Stimulated activated effector memory CD8-positive, alpha-beta T cell treated with anti-CD3 and anti-CD28 coated beads, Interleukin-12 subunit alpha, Interleukin-12 subunit beta, amount 100 ng/mL, for 72 hours (primary cell): Measurements from ENCODE around the gene PCBP3.
A peak's percentile ranks its signal among the peaks of the same experiment; 100 is the strongest.
"Not testable (repeated sequence)": the region's sequence is repeated elsewhere in the genome, so short reads cannot be mapped to it uniquely, and the experiment has no call there.

Experiments
- ATAC-seq: fragments of 150-1000 bp; cut with Tn5 transposase; 2 replicates; pipeline ENCODE4 v1.10.0; 2021
- DNase-seq, 2 donors: peaks; one replicate each; pipeline ENCODE4 v3.0.0; 2021 to 2022; ENCODE audit warnings: low spot score in 2 of 2
- H3K27ac Mint-ChIP-seq: one replicate; pipeline ENCODE4 v1.8.0; 2022; ENCODE audit warnings: mild to moderate bottlenecking, mixed read lengths
- H3K36me3 Mint-ChIP-seq: one replicate; pipeline ENCODE4 v1.8.0; 2022; ENCODE audit warnings: mild to moderate bottlenecking, mixed read lengths
- H3K4me1 Mint-ChIP-seq: one replicate; pipeline ENCODE4 v1.8.0; 2022; ENCODE audit warnings: mixed read lengths
- H3K4me3 Mint-ChIP-seq: one replicate; pipeline ENCODE4 v1.8.0; 2022; ENCODE audit warnings: mild to moderate bottlenecking, mixed read lengths
- H3K9me3 Mint-ChIP-seq: one replicate; pipeline ENCODE4 v1.8.0; 2022; ENCODE audit warnings: mixed read lengths

PCBP3 gene

DNA sequence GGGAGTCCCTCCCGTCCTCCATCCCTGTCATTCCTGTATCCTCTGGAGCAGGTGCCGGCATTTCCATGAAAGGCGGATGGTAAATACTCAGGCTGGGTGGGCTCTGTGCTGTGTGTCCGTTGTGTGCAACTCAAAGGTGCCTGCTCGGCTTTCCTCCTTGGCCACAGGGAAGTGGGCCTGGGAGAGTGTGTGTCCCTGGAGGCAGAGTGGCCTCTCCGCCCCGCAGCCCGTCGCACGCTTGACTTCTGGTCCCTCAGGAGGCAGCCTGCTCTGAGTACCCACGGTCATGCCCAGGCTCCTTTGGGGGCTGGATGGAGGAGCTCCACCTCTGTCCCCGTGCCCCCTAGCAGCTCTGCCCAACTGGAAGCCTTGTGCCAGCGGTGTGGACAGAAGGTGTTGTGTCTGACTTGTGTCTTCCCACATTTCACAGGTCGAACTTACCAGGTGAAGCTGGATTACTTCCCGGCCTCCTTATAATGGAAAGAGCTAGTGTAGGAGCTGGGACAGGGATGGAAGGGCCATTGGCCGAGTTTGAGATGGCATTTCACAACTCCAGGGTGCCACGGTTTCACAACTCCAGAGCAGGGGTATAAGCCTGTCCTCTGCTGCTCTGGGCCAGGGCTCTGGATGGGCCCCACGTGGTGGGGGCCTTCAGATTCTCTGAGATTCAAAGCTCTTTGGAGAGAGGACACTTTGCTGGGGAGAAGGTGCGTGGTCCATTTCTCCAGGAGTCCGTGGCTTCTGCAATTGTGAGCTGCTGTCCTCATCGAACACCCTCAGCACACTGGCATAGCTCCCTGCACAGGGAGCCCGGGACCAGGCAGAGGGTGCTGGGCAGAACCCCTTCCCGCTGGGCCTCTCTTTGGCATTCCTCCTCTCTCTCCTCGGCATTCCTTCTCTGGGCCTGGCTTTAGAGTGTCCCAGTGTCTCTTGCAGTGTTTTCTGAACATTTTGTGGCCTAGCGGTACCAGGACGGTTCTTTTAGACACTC lies 185.3 kb downstream of the PCBP3 start:
- H3K4me1 Mint-ChIP-seq, result peaks cover 17% of the 10 kb centered on the region
- no peaks in the 10 kb centered on the region for H3K9me3 Mint-ChIP-seq
- H3K27ac Mint-ChIP-seq, result no peak overlapping the region
- DNase-seq, result no peak
- no peak for ATAC-seq
- H3K4me3 Mint-ChIP-seq, result no peak overlapping the region
- H3K36me3 Mint-ChIP-seq, result no peaks in the 10 kb centered on the region

DNA sequence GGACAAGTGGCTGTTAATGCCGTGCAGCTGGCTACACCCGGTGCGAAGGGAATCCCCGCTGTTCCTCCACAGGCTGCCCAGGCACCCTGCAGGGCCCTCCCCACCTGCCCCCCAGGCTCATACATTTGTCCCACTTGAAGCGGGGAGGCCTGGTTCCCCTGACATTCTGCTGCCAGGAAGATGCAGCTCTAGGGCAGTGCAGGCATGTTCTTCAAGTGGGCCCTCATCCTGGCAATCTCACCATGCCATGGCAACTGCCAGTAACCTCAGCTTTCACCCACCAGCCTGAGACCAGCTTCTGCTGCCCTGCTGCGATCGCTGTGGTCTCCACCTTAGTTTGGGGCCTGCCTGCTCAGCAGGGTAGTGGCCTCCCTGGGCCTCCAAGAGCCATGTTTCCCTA lies 186.1 kb downstream of the PCBP3 start:
- ATAC-seq (no peak), DNase-seq (no peak)
- H3K4me1 Mint-ChIP-seq, result peaks cover 17% of the 10 kb centered on the region
- no peaks in the 10 kb centered on the region for H3K9me3 Mint-ChIP-seq
- no peak overlapping the region for H3K4me3 Mint-ChIP-seq
- H3K36me3 Mint-ChIP-seq, result no peaks in the 10 kb centered on the region
- no peak overlapping the region for H3K27ac Mint-ChIP-seq

DNA sequence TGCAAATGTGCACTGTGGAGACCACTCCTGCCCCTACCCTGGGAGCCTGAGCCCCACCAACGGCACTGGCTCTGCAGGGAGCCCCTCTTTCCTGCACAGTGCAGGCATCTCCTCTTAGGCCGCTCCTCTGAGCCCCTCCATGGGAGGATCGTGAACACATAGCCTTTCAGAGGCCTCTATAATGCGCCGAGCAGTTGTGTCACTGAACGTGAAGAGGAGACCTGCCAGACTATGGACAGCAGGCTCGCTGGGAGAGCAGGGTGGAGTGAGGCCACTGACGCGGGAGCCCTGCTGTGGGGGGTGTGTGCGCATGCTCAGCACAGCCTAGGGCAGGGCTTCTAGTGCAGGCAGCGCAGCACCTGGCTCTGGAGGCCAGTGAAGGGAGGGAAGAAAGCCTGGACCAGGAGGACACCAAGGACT lies 186.7 kb downstream of the PCBP3 start:
- no peak overlapping the region for H3K27ac Mint-ChIP-seq
- no peak overlapping the region for H3K4me3 Mint-ChIP-seq
- no peaks in the 10 kb centered on the region for H3K9me3 Mint-ChIP-seq

DNA sequence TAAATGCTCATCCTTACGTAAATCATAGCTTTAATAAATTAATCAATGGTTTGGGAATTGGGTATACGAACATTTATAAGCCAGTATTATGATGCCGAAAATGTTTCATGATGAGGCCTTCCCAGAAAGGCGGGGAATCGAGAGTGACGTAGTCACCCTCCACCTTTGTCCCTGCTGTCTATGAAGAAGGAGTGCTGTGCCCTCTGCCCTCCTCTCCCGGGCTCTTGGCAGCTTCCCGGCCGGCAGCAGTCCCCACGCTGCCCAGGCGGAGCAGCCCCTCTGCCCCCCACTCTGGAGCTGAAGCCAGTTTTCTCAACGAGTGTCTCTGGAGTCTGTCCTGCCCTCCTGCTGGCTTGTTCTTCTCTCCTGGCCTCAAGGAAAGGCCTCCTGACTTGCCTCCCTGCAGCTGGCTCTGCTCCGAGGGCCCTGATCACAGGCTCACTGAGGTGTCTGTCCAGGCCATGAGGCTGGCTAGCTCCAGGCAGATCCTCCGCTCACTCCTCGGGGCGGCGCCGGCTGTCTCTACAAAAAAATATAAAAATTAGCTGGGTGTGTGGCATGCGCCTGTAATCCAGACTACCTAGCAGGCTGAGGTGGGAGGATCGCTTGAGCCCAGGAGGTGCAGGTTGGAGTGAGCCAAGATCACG lies 187.3 kb downstream of the PCBP3 start:
- DNase-seq, result no peak
- ATAC-seq, result no peak
- H3K9me3 Mint-ChIP-seq, result no peaks in the 10 kb centered on the region
- H3K4me1 Mint-ChIP-seq, result peaks cover 17% of the 10 kb centered on the region
- H3K27ac Mint-ChIP-seq, result no peak overlapping the region
- no peaks in the 10 kb centered on the region for H3K36me3 Mint-ChIP-seq
- H3K4me3 Mint-ChIP-seq, result no peak overlapping the region

More for the DNA sequence above, 186.7 kb downstream of the PCBP3 start:
- Mint-ChIP-seq H3K4me1 (peaks cover 17% of the 10 kb centered on the region), H3K36me3 (no peaks in the 10 kb centered on the region)
- DNase-seq (no peak), ATAC-seq (no peak)

DNA sequence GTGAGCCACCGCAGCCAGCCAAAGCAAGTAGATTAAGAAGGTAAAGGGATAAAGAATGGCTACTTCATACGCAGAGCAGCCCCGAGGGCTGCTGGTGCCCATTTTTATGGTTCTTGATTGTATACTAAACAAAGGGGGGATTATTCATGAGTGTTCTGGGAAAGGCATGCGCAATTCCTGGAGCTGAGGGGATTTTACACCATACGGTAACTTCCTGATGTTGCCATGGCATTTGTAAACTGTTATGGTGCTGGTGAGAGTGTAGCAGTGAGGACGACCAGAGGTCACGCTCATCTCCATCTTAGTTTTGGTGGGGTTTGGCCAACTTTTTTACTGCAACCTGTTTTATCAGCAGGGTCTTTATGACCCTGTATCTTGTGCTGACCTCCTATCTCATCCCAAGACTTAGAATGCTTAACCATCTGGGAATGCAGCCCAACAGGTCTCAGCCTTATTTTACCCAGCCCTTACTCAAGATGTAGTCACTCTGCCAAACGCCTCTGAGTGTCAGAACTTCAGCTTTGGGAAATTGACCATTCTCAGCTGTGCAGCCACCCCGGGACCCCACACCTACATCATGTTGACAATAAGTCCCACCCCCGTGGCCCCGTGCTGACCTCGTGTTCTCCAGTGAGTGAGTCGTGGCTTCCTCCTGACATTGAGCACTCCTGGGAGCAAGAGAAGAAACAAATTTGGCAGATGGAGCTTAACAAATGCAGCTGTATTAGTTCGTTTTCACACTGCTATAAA lies 188.6 kb downstream of the PCBP3 start:
- Mint-ChIP-seq H3K4me1 (peaks cover 16% of the 10 kb centered on the region), H3K36me3 (no peaks in the 10 kb centered on the region), H3K9me3 (no peaks in the 10 kb centered on the region), H3K27ac (no peak overlapping the region), H3K4me3 (no peak overlapping the region)
- ATAC-seq (no peak), DNase-seq (no peak)

DNA sequence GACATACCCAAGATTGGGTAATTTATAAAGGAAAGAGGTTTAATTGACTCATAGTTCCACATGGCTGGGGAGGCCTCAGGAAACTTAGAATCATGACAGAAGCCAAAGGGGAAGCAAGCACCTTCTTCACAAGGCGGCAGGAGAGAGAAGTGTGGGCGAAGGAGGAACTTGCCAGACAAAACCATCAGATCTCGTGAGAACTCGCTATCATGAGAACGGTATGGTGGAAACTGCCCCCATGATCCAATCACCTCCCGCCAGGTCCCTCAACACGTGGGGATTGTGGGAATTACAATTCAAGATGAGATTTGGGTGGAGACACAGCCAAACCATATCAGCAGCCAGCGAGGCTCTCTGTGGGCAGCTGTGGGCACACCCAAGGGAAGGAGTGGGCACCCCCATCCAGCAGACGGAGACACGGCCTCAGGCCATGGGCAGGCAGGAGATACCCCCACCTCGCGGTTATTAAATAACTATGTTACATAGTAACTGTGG lies 189.3 kb downstream of the PCBP3 start:
- H3K9me3 Mint-ChIP-seq, ATAC-seq, H3K36me3 Mint-ChIP-seq, H3K4me1 Mint-ChIP-seq, H3K27ac Mint-ChIP-seq, DNase-seq, H3K4me3 Mint-ChIP-seq: not testable (repeated sequence)

DNA sequence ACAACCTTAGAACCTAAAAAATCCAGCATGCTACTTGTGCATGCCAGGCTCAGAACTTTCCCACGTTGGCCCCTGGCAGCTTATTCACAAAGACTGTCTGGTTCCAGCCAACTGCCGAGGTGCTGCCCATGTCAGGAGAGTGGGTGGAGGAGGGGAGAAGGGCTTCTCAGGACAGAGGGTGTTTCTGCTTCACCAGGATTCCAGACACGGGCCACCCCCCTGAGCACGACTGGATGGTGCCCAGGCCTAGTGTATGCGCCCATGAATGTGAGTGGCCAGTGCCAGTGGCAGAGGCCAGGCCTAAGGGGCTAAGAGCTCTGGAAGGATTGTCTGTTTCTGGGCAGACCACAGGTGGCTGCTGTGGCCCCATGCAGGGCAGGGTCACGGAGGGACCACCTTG lies 189.9 kb downstream of the PCBP3 start:
- H3K36me3 Mint-ChIP-seq, result no peaks in the 10 kb centered on the region
- no peak overlapping the region for H3K27ac Mint-ChIP-seq
- ATAC-seq (no peak), DNase-seq (no peak)
- peaks cover 8% of the 10 kb centered on the region for H3K4me1 Mint-ChIP-seq
- H3K9me3 Mint-ChIP-seq, result no peaks in the 10 kb centered on the region
- no peak overlapping the region for H3K4me3 Mint-ChIP-seq

DNA sequence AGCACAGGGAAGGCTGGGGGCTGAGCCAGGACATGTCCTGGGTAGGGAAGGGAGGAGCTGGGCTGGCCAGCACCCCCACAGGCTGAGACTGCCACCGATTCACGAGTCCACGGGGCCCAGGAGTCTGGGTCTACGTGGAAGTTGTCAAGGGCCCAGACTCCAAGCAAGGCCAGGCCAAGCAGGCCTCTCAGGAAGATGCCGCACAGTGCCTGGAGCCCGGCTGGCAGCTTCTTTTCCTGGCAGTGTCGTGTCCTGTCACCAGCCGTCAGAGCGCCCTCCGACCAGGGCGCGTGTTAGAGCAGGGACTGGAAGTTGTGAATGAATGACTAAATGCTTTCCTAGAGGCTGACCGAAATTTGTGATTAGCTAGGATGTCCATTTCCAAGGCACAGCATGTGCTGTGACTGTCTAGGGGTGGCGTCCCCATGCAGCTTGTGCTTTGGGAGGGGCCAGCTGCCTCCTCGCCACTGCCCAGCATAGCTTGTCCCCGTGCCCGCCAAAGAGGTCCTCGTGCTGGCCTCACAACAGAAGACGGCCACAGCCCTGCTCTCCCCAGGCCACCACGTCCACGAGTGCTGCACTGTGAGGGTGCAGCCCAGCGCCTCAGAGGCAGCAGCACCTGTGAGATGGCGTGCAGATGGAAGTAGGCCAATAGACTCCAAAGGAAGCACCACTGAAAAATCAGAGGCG lies 190.6 kb downstream of the PCBP3 start:
- no peak overlapping the region for H3K4me3 Mint-ChIP-seq
- H3K36me3 Mint-ChIP-seq, result no peaks in the 10 kb centered on the region
- no peak for DNase-seq
- H3K9me3 Mint-ChIP-seq, result no peaks in the 10 kb centered on the region
- H3K4me1 Mint-ChIP-seq, result peaks cover 8% of the 10 kb centered on the region
- H3K27ac Mint-ChIP-seq, result no peak overlapping the region
- no peak for ATAC-seq

DNA sequence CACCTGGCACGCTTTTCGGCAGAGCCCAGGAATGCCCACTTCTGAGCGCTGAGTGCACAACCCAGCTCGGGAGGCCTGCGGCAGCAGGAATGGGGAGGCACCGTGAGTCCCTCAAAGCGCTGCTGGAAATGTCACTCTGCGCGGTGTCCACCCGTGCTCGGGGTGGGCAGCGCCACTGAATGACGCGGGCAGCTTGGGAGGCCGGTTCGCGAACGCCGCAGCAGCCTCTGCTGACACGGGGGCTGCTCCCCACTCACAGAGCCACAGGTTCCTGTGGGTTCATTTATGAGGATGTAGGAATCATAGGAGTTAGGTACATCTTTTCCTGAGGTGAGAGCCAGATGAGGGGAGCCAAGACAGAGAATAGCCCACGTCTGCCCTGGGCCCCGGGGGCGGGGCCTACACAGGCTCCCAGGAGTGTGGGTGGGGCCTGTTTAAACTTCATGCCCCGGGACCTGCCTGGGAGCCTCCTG lies 191.3 kb downstream of the PCBP3 start:
- ATAC-seq, result peak; percentile 8
- H3K36me3 Mint-ChIP-seq, result no peaks in the 10 kb centered on the region
- H3K4me3 Mint-ChIP-seq, result no peak overlapping the region
- H3K4me1 Mint-ChIP-seq, result peaks cover 8% of the 10 kb centered on the region
- DNase-seq, result no peak
- H3K9me3 Mint-ChIP-seq, result no peaks in the 10 kb centered on the region
- H3K27ac Mint-ChIP-seq, result no peak overlapping the region

DNA sequence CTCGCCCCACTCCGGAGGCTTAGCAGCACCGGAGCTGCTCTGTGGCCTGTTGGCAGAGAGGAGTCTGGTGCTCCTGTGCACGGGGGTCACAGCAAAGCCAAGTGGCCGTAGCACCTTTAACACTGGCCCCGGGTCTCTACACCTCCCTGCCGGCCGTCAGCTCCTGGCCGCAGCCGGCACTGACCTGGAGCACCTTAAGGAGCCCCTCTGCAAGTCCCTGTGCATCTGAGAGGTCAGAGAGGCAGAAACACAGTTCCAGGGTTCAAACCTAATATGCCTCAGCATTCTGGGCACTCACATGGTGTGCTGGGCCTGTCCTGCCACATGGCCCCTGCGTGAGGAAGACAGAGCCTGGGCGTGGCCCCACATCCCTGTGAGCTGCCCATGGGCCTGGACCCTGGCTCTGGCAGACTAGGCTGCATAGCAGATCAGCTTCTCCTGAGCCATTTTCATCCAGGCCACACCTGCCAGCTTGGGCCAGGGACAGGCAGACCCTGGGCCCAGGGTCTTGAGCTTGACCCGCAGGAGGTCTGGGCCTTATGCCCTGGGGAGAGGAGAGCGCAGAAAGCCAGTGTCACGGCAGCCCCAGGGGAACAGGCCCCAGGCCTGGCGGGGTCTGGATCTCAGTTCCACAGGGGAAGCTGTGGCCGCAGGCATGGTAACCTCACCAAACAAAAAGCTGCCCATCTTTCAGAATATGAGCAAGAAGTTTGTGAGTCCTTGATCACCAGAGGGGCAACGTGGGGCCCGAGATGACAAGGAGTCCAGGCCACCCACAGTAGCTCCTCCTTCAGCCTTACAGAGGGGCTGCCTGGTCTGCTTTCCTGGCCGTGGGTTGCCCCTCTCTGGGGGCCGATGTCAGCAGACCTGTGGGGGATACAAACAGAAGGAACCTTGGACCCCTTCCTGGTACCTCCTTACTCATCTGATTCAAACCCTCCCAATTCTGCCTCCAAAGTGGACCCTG lies 192.1 kb downstream of the PCBP3 start:
- H3K9me3 Mint-ChIP-seq, result no peaks in the 10 kb centered on the region
- H3K27ac Mint-ChIP-seq, result no peak overlapping the region
- DNase-seq (no peak), ATAC-seq (peak; percentile 11)
- H3K36me3 Mint-ChIP-seq, result no peaks in the 10 kb centered on the region
- H3K4me3 Mint-ChIP-seq, result no peak overlapping the region
- H3K4me1 Mint-ChIP-seq, result peaks cover 8% of the 10 kb centered on the region

DNA sequence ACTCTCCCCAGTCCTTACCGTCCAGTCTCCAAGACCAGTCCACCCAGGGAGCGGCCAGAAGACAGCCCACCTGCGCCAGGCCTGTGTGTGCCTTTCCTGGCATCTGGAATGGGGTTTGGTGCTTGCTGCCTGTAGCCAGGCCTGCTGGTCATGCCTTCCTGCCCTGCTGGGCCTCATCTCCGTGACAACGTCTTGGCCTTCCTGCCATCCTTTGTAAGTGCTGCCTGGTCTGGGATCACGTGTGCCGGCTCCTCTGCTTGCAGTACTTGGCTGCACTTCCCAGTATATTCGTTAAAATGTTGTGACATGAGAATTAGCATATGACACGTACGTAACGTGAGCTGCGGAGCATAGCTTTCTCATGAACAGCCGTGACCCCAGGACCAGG lies 192.7 kb downstream of the PCBP3 start:
- DNase-seq (no peak), ATAC-seq (no peak)
- Mint-ChIP-seq H3K36me3 (no peaks in the 10 kb centered on the region), H3K4me3 (no peak overlapping the region), H3K27ac (no peak overlapping the region), H3K4me1 (peaks cover 8% of the 10 kb centered on the region), H3K9me3 (peaks cover 3% of the 10 kb centered on the region)

DNA sequence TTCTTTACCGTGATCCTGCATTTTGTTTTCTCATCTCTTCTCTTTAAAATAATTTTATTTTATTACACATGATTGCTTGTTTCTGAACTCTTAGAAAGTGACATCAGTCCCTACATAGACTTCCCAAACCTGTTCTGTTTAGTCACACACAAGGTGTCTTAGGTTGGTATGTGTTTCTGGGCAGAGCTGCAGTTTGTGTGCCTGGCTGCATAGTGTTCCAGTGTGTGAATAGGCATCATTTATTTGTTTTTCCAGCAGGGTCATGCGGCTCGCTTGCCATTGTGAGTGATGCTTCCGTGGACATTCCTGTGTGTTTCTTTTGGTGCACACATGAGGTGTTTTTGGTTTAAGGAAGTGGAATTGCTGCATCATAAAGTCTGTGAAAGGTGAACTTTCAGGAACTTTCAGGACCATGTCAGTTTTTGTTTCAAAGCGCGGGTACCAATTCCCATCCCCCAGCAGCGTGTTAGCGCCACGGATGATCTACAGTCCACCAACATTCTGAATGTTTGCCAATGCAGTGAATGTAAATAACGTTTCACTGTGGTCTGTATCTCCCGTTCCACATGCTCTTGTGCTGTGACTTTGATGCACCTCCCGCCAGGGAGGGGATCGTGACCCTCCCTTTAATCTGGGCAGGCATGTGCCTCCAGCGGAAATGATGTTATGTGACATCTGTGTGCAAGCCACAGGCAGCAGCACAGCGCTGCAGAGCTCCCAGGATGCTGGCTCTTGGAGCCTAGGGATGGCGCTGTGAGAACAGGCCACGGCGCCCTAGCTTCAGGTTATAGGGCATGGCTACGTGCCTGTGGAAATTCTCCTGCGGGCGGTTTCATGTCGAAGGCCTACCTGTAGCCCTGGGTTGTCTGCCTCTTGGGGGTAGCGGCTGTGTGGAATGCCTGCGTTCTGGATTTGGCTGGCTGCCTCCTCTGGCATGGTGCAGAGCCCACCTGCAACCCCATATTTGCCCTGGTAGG lies 193.5 kb downstream of the PCBP3 start:
- no peak for DNase-seq
- Mint-ChIP-seq H3K36me3 (no peaks in the 10 kb centered on the region), H3K9me3 (peaks cover 8% of the 10 kb centered on the region), H3K27ac (no peak overlapping the region), H3K4me1 (peaks cover 8% of the 10 kb centered on the region), H3K4me3 (no peak overlapping the region)
- ATAC-seq, result no peak

DNA sequence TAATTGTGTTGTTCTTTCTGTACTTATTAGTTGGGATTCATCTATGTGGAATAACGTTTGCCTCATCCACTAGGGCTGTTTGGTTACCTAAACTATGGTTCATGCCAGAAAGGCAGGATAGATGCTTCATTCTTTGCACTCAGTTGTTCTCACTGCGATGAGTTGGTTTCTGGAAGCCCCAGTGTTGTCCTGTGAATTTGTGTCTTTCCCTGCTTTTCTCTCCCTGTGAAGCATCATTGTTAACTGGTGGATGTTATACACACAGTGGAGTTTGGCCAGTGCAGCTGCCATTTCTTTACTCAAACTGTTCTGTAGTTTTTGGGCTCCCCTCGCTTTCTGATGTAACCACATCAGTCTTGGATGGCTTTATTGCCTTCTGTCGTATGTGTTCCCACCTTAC lies 194.4 kb downstream of the PCBP3 start:
- Mint-ChIP-seq H3K9me3 (peaks cover 9% of the 10 kb centered on the region), H3K36me3 (no peaks in the 10 kb centered on the region), H3K4me1 (no peaks in the 10 kb centered on the region), H3K27ac (no peak overlapping the region), H3K4me3 (no peak overlapping the region)
- DNase-seq, result no peak
- no peak for ATAC-seq
